Measurements from ENCODE around the gene ABHD12.

The ABHD12 gene

GRCh38 chr20:25380945-25381614, 9.6 kb downstream of the ABHD12 start:
- DNase-seq (ENCODE audit: low spot score): no peak

- DNase-seq (ENCODE audit: low spot score): no peak
Measured at GRCh38 chr20:25378884-25379733, 11.5 kb downstream of the ABHD12 start.

GRCh38 chr20:25378189-25378883, 12.3 kb downstream of the ABHD12 start:
- no peak for DNase-seq (ENCODE audit: low spot score)

GRCh38 chr20:25376886-25377285, 13.7 kb downstream of the ABHD12 start:
- DNase-seq (ENCODE audit: low spot score): no peak

- no peak for DNase-seq (ENCODE audit: low spot score)
Measured at GRCh38 chr20:25376236-25376635, 14.4 kb downstream of the ABHD12 start.

- DNase-seq (ENCODE audit: low spot score): no peak
Measured at GRCh38 chr20:25374842-25375241, 15.8 kb downstream of the ABHD12 start.

GRCh38 chr20:25372584-25373336, 17.9 kb downstream of the ABHD12 start:
- peak; percentile 36 for DNase-seq (ENCODE audit: low spot score)

GRCh38 chr20:25369971-25370370, 20.7 kb downstream of the ABHD12 start:
- DNase-seq (ENCODE audit: low spot score): no peak

- no peak for DNase-seq (ENCODE audit: low spot score)
Measured at GRCh38 chr20:25369529-25369928, 21.1 kb downstream of the ABHD12 start.

GRCh38 chr20:25368976-25369375, 21.7 kb downstream of the ABHD12 start:
- no peak for DNase-seq (ENCODE audit: low spot score)

GRCh38 chr20:25368526-25368925, 22.1 kb downstream of the ABHD12 start:
- DNase-seq (ENCODE audit: low spot score): no peak

GRCh38 chr20:25364879-25365699, 25.5 kb downstream of the ABHD12 start:
- no peak for DNase-seq (ENCODE audit: low spot score)

GRCh38 chr20:25364180-25364788, 26.4 kb downstream of the ABHD12 start:
- no peak for DNase-seq (ENCODE audit: low spot score)

GRCh38 chr20:25361287-25361683, 29.4 kb downstream of the ABHD12 start:
- peak; percentile 51 for DNase-seq (ENCODE audit: low spot score)

GRCh38 chr20:25360631-25361286, 29.9 kb downstream of the ABHD12 start:
- DNase-seq (ENCODE audit: low spot score): no peak

GRCh38 chr20:25356271-25356933, 34.2 kb downstream of the ABHD12 start:
- no peak for DNase-seq (ENCODE audit: low spot score)

- DNase-seq (ENCODE audit: low spot score): no peak
Measured at GRCh38 chr20:25355866-25356265, 34.8 kb downstream of the ABHD12 start.

- DNase-seq (ENCODE audit: low spot score): no peak
Measured at GRCh38 chr20:25355011-25355595, 35.5 kb downstream of the ABHD12 start.

Measured in kidney capillary endothelial cell (primary cell).